SHP77 (cell line): ENCODE results near the gene NDNF.

Source experiments
- DNase-seq, 2 experiments: peaks; one replicate each; lab custom pipeline; 2025; lab: John Stamatoyannopoulos, UW

NDNF gene

DNA sequence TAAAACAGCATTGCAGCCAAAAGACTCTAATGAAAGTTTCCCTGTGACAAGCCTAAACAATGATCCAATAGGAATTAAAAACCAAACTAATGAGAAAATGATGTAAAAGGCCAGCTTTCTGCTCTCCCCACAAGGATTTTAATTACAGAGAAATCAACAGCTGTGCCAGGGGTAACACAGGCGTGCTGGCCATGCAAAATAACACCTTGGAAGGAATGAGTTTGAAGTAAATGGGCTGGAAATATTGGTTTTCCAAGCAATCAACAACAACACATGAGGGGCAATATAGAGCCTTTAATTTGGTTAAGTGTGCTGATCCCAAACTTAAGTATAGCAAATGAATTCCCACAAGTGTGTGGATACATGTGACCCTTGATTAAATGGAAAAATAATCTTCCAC lies 56.9 kb downstream of the NDNF start:
- no peak for DNase-seq

DNA sequence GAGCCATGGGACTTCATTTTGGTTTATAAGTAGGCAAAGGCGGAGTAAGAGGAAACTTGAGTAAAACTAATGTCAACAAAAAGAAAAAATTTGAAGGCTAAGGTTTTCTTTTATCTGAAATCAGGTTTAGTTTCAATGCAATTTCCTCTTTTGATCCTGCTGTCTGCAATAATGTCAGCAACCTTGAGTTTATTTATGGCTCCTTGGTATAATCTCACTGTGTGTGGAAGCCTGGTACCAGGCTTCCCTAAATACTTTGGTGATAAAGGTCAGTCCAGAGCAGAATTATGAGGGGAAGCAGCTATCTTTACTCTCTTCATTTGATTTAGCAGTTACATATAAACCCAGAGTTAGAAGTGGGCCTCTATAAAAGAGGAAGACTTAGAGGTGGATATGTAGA lies 57.8 kb downstream of the NDNF start:
- no peak for DNase-seq

DNA sequence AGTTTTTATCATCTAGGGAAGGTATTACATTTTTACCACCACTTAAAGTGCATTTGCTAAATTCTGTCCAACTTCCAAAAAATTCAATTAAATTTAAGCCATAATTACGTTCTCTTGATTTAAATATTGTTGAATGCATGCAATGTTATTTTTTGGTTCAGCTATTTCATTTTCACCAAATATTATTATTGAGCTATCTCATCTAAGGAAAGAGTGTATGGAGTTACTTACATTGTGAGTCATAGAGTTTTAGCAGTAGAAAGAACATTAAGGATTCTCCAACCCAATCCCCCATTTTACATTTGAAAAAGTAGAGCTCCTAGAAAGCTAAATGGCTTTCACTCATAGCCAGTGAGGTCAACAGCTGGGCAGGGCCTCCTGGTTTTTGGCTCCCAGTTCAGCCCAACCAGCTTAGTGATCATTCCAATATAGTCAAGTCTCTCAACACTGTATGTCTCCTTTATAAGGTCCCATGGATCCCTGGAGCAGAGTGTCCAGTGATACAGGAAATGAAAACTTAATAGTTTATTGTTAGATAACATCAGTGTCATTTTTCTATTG lies 60.5 kb downstream of the NDNF start:
- no peak for DNase-seq

DNA sequence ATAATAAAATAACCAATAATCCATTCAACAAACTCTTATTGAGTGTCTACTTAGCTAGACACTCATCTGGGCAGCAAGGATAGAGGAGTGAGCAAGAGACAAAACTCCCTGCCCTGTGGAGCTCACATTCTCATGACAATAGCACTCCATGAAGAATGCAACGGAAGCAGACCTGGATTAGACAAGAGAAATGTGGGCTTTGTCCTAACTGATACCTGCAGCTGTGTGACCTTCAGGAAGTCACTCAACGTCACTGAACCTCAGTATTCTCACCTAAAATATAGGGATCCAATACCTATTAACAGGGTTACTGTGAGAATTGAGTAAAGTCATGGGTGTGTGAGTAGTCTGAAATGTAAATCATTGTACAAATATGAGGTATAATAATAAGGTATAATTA lies 61.2 kb downstream of the NDNF start:
- no peak for DNase-seq

DNA sequence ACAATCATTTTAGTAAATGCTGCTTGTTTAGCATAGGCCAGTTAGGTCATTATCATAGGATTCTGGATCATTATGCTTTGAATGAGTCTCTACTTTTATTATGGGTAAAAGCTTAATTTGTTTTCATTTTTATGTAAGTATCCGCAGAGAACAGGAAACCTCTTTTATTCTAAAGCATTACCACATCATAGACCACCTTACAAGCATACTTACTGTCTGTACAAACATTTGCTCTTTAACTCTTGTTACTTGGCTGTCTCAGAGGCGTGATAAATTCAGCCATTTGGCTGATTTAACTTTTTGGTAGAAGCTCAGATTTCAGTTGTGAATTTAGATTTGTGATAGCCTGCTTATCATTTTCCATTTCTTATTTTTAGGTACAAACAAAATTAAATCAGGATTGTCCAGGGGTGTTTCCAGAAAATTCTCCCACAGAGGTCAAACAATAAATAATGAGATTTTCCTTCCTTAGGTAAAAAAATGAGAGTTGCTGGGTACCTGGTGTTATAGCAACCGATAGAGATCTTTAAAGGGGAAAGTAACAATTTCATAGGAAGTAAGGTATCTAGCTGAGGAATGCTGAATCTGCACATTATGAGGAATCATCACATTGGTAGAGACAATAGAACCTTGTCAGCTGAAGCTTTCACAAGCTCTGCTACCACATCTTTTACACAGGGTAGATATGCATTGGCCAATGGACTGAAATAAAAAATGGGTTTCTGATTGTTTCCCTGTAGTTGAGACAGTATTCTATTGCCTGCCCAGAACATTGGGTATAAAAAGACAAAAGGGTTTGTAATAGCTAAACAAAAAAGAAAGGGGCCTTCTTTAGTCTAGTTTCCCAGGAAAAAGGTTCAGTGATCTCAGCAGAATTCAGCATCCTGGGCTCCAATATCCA lies 62.5 kb downstream of the NDNF start:
- DNase-seq = no peak

DNA sequence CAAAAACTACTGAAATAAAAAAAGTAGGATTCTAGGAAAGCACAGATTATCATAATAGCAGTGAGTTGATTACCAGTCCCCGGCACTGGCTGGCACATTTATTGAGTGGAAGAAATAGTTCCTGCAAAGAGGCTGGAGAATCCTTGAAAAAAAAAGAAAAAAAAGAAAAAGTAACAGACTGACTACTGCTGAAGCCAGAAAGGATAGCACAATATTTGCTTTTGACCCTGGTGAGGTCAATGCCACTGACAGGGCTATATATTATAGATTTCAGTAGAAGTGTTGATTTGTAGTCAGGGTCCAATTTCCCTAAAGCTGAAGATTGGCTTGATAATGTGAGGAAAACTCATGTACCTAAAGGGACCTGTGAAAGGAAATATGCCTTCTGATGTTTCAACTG lies 64.7 kb downstream of the NDNF start:
- no peak for DNase-seq

DNA sequence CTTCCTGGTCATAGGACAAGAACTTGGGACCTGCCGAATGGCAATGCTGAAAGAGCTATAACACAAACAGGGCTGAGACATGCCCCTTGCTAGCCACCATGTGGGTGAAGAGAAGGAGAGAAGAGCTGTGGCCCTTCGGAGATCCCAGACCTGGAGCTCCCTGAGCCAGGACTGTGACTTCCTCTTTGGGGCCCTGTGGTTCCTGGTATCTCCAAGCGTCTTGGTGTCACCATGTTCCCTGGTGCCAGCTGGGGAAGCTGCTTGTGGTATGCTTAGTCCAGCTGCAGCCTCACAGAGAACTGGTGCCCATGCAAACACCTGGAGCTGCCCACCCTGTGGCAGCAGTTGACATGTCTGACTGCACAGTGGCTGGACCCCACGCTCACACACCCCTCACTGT lies 68.5 kb downstream of the NDNF start:
- DNase-seq = no peak

DNA sequence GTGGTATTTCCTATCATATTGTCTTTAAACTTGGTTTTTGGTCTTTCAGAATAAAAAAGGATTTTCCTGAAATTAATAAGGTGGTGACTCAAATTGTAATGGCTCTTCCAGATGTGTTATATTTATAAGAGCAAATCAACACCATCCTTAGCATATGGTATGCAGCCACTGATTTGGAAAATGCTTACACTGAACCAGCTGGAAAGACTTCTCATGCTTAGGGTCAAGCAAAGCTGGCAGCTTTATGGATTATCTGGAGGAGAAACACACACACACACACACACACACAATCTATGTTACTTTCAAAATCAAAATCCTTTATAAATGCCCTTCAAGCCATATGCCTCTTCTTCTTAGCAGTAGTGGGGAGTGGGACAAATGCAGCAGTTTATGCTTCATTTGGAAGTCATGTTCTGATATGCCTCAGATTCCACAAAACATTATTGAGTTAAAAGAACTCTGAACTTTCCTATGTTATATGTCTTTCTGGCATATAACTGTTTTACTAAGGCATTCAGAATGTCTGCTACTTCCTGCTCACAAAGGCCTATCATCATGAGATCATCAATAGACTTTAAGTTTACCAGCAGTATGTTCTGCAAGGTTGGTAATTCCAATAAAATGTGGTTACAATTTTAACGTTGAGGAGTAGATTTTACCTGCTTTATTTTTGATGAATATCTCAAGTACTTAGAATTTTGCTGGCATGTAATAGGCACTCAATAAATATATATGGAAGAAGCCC lies 76.9 kb downstream of the NDNF start:
- no peak for DNase-seq

DNA sequence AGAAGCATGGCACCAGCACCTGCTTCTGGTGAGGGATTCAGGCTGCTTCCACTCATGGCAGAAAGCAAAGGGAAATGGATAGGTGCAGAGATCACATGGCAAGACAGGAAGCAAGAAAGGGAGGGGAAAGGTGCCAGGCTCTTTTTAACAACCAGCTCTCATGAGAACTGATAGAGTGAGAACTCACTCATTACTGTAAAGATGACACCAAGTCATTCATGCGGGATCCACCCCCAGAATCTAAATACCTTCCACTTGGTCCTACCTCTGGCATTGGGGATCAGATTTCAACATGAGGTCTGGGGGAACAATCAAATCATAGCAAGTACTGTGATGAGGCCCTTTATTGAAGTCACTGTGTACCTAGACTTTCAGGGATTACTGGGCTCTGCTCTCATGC lies 77.8 kb downstream of the NDNF start:
- no peak for DNase-seq

DNA sequence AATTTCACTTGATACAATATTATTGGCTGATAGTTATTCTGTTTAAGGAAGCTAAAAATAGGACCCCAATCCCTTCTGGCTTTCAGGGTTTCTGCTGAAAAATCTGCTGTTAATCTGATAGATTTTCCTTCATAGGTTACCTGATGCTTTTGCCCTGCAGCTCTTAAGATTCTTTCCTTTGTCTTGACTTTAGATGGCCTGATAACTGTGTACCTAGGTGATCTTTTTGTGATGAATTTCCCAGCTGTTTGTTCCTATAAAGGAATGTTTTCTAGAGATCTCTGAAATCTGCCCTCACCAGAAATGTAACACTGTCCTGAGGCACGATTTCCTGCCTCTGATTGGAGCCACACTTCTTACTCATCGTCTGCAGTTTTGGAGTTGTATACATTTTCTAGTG lies 80.5 kb downstream of the NDNF start:
- DNase-seq = no peak

DNA sequence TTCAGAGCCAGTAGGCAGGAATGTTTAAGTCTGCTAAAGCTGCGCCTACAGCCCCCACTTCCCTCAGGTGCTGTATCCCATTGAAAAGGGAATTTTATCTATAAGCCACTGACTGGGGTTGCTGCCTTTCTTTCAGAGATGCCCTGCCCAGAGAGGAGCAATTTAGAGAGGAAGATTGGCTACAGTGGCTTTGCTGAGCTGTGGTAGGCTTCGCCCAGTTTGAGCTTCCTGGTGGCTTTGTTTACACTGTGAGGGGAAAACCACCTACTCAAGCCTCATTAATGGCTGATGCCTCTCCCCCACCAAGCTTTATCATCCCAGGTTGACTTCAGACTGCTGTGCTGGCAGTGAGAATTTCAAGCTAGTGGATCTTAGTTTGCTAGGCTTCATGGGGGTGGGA lies 82.1 kb downstream of the NDNF start:
- no peak for DNase-seq
